ENCODE measurements around the gene ISLR. TPM values are rescaled to one million over a fixed set of nuclear protein-coding genes. Genes with fewer than 3 reads are reported as not detected.
A peak's percentile ranks its signal among the peaks of the same experiment; 100 is the strongest.

The ISLR gene
- total RNA-seq, 2 donors from 2014 or later, result 0.29 TPM; not detected in 1

- H3K27ac ChIP-seq (ENCODE audit: low read depth, low read length), result no peak overlapping the region
- H3K4me1 Mint-ChIP-seq, result peaks cover 30% of the 10 kb centered on the region
Measured at GRCh38 chr15:74200871-74201419, 27.4 kb downstream of the ISLR start.

GRCh38 chr15:74201710-74202420 lies 28.4 kb downstream of the ISLR start:
- no peak for DNase-seq
- Histone ChIP-seq H3K27me3 (ENCODE audit: control insufficient read depth, insufficient read depth, low read length, poor library complexity, severe bottlenecking) (no peaks in the 10 kb centered on the region), H3K4me1 (ENCODE audit: control insufficient read depth, insufficient read depth, low read length) (peaks cover 25% of the 10 kb centered on the region), H3K9ac (ENCODE audit: extremely low read depth, low read length, poor library complexity, severe bottlenecking) (peak overlapping the region; percentile 6), H3K36me3 (ENCODE audit: control insufficient read depth, insufficient read depth, low read length) (no peaks in the 10 kb centered on the region), H3K27ac (ENCODE audit: low read depth, low read length) (peak overlapping the region; percentile 57), H3K4me3 (ENCODE audit: low read length) (peak overlapping the region; percentile 66), H3K9me3 (ENCODE audit: control insufficient read depth, low read length) (no peaks in the 10 kb centered on the region)
- Mint-ChIP-seq H3K27ac (peak overlapping the region; percentile 44), H3K27me3 (ENCODE audit: insufficient read depth) (peaks cover 11% of the 10 kb centered on the region), H3K4me1 (peaks cover 30% of the 10 kb centered on the region), H3K36me3 (ENCODE audit: low read depth) (no peaks in the 10 kb centered on the region), H3K4me3 (peak overlapping the region; percentile 52), H3K9me3 (no peaks in the 10 kb centered on the region)
- no peak for TF ChIP-seq CTCF (conservative IDR thresholded peaks at IDR 0.05)
- WGBS, 2 experiments (ENCODE audit: insufficient coverage in 1 of 2, insufficient read length in 1 of 2), result 13 to 50% methylated on average over 2 to 7 of the region's 7 CpGs

More at GRCh38 chr15:74200871-74201419, 27.4 kb downstream of the ISLR start:
- H3K4me3 ChIP-seq (ENCODE audit: low read length), result no peak overlapping the region
- H3K27me3 Mint-ChIP-seq (ENCODE audit: insufficient read depth), result peaks cover 6% of the 10 kb centered on the region
- no peaks in the 10 kb centered on the region for H3K36me3 ChIP-seq (ENCODE audit: control insufficient read depth, insufficient read depth, low read length)
- no peaks in the 10 kb centered on the region for H3K27me3 ChIP-seq (ENCODE audit: control insufficient read depth, insufficient read depth, low read length, poor library complexity, severe bottlenecking)
- peaks cover 25% of the 10 kb centered on the region for H3K4me1 ChIP-seq (ENCODE audit: control insufficient read depth, insufficient read depth, low read length)
- H3K4me3 Mint-ChIP-seq, result peak overlapping the region; percentile 52
- no peak for DNase-seq
- no peaks in the 10 kb centered on the region for H3K9me3 Mint-ChIP-seq
- H3K9me3 ChIP-seq (ENCODE audit: control insufficient read depth, low read length), result no peaks in the 10 kb centered on the region
- no peak overlapping the region for H3K27ac Mint-ChIP-seq
- WGBS, 2 experiments (ENCODE audit: insufficient coverage in 1 of 2, insufficient read length in 1 of 2), result 84 to 90% methylated on average over 2 to 8 of the region's 8 CpGs
- H3K36me3 Mint-ChIP-seq (ENCODE audit: low read depth), result no peaks in the 10 kb centered on the region
- H3K9ac ChIP-seq (ENCODE audit: extremely low read depth, low read length, poor library complexity, severe bottlenecking), result no peak overlapping the region
- no peak for TF ChIP-seq CTCF (conservative IDR thresholded peaks at IDR 0.05)

- peak; percentile 98 for DNase-seq
- Mint-ChIP-seq H3K4me3 (peak within 1 kb of the TSS; percentile 52), H3K27me3 (ENCODE audit: insufficient read depth) (peaks cover 15% of the 10 kb centered on the region), H3K36me3 (ENCODE audit: low read depth) (no peaks in the 10 kb centered on the region), H3K9me3 (no peaks in the 10 kb centered on the region), H3K4me1 (peaks cover 30% of the 10 kb centered on the region), H3K27ac (peak within 1 kb of the TSS; percentile 81)
- WGBS, 2 experiments (ENCODE audit: insufficient coverage in 1 of 2, insufficient read length in 1 of 2), result 0 to 10% methylated on average over 5 to 26 of the region's 26 CpGs
- peak within 1 kb of the TSS; percentile 6 for H3K9ac ChIP-seq (ENCODE audit: extremely low read depth, low read length, poor library complexity, severe bottlenecking)
- peak within 1 kb of the TSS; percentile 57 for H3K27ac ChIP-seq (ENCODE audit: low read depth, low read length)
- H3K4me3 ChIP-seq (ENCODE audit: low read length), result peak within 1 kb of the TSS; percentile 70
- no peaks in the 10 kb centered on the region for H3K36me3 ChIP-seq (ENCODE audit: control insufficient read depth, insufficient read depth, low read length)
- TF ChIP-seq CTCF (conservative IDR thresholded peaks at IDR 0.05), result peak; percentile 57
- no peaks in the 10 kb centered on the region for H3K27me3 ChIP-seq (ENCODE audit: control insufficient read depth, insufficient read depth, low read length, poor library complexity, severe bottlenecking)
- no peaks in the 10 kb centered on the region for H3K9me3 ChIP-seq (ENCODE audit: control insufficient read depth, low read length)
- H3K4me1 ChIP-seq (ENCODE audit: control insufficient read depth, insufficient read depth, low read length), result peaks cover 25% of the 10 kb centered on the region
Measured at GRCh38 chr15:74202452-74203401, 29.2 kb downstream of the ISLR start, which contains the start of gene STRA6. Gene STRA6, minus strand, starts transcription at chr15:74202787. Its CDS starts 520 bp downstream, at chr15:74202267.

All from endodermal cell (in vitro differentiated cells).